Middle frontal gyrus (tissue), 1 donor: ENCODE data around the gene RBM38.
"Not testable (repeated sequence)": the region's sequence is repeated elsewhere in the genome, so short reads cannot be mapped to it uniquely, and the experiment has no call there.

Experiments
- DNase-seq: peaks from one replicate; pipeline ENCODE4 v3.0.0-alpha.2; 2015; ENCODE audit warnings: low spot score; ENCODE audit errors: extremely low spot score

RBM38 gene

DNA sequence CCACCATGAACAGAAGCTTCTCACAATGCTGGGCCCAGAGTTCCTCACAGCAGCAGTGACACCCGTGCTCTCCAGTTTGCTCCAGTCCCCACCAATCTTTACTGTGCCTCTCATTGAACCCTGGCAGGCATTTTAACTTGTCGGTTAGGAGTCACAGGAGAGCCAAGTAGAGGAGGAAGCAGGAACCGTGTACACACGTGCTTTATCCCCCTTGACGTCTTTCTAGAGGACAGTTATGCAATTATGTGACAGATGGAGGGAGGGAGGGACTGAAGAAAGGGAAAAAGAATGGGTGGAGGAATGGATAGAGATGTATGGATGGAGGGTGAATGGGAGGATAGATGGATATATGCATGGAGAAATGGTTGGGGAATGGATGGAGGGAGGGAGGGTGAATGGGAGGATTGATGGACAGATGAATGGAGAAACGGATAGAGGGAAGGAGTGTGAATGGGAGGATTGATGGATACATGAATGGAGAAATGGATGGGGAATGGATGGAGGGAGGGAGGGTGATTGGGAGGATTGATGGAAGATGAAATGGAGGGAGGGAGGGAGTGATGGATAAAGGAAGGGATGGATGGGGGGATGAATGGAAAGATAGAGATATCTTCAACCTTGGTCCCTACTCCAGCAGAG lies 26.0 kb downstream of the RBM38 start:
- DNase-seq: no peak

DNA sequence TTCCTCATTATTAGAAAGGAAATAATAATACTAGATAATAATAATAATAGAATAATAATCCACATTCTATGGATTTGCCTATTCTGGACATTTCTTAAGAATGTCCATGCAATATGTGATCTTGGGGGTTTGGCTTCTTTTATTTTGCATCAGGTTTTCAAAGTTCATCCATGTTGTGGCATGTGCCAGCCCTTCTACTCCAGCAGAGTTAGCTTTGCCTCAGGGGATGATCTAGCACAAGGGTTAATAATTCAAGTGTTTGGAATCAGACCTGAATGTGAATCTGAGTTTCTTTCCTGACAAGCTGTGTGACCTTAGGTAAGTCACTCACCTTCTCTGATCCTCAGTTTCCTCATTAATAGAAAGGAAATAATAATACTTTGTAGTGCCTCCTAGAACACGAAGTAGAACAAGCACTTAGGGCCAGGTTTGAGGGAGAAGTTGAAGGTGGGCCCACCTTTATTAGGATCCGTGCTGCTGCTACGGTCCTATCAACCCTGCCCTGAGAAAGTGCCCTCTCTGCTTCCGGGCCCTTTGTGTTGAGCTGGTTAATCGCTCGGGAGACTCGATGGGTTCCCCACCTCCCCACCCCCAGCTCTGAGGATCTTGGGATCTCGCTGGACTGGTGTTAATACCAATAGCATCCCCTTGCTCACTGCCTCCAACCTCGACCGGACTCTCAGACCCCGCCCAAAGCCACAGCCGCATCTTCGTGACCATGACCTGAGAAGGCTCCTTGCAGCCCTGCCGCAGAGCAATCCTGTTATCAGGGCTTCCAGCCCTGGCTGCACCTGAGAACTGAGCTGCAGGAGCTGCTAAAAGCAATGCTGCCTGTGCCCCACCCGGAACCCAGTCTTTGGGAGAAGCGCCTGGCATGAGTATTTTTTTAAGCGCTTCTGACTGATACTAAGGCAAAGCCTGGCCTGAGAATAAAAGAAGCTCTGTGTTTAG lies 26.9 kb downstream of the RBM38 start:
- DNase-seq: no peak

DNA sequence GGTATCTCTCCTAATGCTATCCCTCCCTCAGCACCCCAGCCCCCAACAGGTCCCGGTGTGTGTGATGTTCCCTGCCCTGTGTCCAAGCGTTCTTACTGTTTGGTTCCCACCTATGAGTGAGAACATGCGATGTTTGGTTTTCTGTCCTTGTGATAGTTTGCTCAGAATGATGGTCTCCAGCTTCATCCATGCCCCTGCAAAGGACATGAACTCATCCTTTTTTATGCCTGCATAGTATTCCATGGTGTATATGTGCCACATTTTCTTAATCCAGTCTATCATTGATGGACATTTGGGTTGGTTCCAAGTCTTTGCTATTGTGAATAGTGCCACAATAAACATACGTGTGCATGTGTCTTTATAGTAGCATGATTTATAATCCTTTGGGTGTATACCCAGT lies 28.3 kb downstream of the RBM38 start:
- not testable (repeated sequence) for DNase-seq

DNA sequence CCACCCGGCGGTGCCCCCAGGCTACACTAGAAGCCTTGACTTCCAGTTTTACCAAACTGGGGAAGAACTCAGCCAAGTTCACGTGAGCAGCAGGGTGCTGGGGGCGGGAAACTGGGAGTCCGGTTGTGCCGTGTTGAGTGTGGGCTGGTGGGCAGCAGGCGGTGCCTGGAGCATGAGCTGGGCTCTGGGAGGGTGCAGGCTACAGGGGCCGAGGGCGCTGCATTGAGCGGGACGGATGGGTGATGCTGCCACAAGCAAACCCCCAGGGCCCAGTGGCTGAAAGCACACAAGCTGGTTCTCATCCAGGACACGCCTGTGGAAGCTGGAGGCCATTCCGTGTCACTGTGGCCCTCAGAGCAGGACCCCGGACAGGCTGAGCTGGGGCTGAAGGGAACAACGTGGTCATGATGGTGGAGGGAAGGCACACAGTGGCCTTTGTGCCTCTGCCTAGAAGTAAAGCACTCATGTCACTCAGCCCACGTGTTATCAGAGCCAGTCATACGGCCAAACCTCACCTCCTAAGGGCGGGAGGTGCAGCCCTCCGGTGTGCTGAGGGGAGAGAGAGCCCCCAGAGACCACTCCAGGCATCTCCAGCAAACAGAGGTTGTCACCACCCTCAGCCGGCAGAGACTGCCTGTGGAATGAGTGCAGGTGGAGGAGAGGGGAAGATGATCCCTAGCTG lies 29.5 kb downstream of the RBM38 start:
- DNase-seq: no peak

DNA sequence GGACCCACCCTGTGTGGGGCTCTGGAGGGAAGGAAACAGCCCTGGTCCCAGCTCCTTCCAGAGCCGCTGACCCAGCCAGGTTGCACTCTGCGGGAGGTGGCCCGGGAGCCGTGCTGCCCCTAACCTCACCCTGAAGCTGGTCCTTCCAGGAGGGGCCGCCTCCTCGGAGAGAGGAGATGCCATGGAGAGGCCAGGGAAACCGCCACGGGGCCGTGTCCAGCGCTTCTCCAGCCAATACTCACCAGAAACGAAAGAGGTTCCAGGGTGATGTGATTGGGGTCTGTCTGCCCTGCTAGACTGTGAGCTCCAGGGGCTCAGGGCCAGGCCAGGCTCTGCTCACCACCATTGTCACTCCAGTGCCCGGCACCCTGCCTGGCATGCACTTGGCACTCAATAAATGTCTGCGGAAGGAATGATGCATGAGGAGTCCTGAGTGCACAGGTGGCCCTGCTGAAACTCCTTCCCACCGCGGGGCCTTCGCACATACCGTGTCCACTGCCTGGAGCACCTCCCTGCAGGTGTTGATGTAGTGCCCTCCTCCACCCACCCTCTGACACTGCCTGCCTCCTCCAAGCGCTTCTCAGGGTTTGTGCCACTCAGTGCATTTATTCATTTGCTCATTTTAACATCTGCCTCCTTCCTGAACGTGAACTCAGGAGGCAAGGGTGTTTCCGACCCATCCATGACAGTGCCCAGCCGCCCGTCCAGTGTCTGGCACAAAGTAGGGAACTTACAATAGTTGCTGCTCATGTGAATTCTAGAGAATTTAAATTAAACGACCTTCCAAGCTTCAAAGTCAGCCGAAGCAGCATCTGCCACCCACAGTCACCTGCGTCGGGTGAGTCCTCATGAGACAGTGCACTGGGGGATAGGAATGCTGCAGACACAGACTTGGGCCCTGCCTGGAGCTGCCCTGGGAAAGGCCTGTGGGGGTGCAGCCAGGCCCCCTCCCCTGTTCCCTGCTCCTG lies 30.3 kb downstream of the RBM38 start:
- DNase-seq: no peak

DNA sequence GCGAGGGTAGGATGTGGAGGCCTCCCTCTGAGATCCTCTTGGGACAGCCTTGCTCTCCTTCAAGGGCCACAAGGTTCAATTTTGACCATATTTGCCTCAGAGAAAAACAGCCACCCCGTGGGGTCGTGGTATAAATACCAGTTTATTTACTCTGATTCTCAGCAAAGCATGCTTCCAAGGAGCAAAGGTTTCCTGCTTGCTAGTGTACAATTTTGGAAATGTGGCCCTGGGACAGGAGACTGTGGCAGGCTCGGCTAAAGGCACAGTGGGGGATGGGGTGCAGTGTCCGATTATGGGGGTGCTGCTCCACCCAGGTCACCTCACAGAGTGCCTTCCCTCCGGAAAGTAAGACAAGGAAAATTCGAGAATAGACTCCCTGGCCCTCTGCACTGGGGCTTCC lies 31.1 kb downstream of the RBM38 start:
- DNase-seq: no peak

DNA sequence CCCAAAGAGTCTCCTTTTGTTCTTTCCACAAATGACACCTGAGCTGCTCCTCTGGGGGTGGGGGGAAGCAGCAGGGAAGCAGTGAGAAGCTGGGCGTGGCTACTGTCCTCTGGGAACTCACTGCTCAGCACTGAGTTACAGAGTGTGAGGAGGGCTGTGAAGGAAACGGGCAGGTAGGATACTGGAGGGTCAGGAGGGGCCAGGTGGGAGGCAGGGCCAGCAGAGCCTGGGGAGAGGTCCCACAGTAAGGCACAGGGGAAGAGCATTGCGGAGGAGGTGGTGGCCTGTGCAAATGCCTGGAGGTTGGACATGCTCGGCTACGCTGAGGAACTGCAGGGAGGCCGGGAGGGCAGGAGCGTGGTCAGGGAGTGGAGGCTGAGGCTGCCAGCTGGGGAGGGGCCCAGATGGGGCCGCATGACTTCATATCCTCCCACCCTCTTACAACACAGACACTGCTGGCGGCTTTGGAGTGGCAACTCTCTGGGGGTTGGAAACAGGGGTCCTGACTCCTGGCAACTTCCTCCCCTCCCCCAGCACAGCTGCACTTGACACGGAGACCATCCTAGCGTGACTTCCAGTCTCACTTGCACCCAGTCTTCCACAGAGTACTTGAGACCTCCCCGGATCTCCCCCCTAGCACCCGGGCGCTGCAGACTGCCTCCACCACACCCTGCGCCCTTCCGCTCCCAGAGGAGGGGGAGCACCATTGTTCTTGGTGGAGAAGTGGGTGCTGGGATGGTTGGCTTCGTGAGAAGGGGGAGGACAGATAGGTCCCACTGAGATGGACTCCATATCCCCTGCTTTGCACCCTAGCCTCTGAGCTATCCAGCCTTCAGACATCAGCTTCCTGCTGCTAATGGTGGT lies 34.2 kb downstream of the RBM38 start:
- no peak for DNase-seq

DNA sequence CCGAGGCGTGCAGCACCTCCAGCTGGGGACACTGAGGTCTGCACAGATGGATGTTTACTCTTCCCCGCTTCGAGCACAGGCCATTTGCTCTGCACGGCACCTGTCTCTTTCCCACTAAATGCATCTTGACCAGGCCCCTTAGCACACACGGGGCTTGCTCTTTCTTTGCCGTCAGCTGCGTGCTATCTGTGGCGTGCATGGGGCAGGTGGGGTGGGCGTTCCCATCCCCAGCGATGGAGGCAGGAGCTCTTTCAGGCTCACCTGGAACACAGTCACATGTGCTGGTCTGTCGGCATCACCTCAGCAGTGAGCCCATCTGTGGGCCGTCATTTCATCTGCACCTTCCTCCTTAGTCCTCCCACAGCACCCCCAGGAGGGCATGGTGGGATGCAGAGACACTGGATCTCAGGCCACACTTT lies 35.1 kb downstream of the RBM38 start:
- no peak for DNase-seq

DNA sequence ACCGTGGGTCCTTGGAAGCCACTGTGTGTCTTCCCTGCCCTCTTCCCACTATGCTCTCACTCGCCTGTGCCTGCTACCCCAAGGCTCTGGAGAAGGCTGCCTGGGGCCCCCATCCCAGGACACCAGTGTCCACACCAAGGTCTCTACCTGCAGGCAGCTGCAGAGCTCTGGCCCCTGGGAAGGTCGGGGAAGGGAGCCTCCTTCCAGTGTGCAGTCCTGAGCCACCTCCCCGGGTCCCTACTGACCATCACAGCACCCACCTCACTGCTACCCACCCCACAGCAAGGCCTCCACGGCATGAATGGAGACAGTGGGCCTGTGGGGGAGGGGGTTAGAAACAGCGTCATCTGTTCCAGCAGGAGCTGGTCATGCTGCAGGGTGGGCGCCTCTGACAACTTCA lies 35.6 kb downstream of the RBM38 start:
- no peak for DNase-seq

DNA sequence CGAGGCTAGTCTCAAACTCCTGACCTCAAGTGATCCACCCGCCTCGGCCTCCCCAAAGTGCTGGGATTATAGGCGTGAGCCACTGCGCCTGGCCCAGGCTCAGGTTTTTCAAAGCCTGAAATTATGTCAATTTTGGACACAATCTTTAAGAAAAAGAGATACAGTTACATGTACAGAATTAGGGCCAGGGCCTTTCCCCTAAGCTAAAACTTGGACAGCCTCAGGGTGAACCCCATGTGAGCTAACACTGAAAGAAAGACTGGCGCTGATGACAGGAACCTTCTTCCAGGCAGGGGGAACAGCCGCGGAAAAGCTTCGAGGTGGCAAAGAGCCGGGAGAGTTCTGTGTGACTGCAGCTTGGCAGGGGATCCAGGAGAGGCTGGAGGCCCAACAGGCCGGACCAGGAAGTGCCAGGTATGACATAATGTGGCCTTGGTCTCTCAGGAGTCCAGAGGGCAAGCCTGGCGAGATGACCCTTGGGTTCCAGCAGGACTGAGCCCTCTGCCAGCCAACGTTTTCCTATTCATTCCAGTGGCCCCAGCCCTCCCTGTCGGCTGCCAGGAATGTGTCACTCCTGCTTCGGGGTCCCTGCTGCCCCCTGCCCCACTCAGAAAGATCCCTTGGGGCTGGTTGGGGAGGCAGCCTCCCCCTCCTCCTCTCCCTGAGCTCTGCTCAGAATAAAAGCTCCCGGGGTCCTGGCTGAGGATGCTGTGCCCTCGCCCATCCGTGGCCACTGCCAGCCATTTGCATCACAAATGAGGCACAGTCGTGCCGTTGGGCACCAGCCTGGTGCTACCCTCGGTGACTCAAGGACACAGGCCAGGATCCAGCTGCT lies 37.3 kb downstream of the RBM38 start:
- peak; percentile 23 for DNase-seq

DNA sequence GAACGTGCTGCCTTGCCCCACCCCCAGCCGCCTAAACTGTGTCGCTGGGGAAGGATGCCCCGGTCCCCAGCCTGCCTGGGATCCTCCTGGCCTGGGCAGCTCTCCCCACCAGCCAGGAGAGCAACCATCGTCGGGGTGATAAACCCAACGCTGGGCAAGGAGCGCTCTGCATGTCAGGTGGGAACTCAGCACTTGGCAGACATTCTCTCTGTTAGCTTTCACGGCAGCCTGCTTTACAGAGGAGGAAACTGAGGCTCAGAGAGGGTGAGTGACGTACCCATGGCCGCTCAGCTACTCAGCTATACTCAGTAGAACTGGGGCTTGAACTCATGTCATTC lies 37.9 kb downstream of the RBM38 start:
- no peak for DNase-seq

DNA sequence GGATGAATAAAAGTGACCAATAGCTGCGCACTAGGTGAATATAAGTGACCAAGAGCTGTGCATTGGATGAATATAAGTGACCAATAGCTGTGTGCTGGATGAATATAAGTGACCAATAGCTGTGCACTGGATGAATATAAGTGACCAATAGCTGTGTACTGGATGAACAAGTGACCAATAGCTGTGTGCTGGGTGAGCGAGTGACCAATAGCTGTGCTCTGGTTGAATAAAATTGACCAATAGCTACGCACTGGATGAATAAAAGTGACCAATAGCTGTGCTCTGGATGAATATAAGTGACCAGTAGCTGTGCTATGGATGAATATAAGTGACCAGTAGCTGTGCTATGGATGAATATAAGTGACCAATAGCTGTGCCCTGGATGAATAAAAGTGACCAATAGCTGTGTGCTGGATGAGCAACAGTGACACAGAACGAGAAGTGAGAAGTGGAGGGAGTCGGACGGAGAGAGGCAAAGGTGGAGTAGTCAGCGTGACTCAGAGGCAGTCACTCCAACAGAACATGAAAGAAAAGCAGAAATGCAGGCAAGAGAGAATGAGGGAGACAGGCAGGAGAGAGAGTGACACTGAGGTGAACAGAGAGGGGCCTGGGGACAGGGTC lies 38.5 kb downstream of the RBM38 start:
- no peak for DNase-seq

DNA sequence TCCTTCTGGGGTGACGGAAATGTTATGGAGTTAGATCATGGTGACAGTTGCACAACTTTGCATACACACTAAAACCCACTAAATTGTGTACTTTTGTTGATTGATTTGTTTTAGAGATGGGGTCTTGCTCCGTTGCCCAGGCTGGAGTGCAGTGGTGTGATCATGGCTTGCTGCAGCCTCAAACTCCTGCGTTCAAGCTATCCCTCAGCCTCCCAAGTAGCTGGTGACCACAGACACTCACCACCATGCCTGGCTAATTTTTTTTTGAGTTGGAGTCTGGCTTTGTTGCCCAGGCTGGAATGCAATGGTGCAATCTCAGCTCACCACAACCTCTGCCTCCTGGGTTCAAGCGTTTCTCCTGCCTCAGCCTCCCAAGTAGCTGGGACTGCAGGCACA lies 39.0 kb downstream of the RBM38 start:
- not testable (repeated sequence) for DNase-seq

DNA sequence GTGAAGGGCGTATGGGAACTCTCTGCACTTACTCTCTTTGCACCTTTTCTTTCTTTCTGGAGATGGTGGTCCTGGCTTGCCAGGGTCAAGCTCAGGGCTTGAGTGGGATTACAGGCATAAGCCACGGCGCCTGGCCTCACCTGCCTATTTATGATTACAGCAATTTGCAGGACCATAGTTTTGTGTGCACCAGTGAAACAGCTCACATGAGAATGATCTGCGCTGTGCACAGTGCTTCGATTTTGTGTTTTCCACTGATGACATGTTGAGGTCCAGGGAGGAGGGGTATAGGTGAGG lies 40.3 kb downstream of the RBM38 start:
- DNase-seq: no peak

DNA sequence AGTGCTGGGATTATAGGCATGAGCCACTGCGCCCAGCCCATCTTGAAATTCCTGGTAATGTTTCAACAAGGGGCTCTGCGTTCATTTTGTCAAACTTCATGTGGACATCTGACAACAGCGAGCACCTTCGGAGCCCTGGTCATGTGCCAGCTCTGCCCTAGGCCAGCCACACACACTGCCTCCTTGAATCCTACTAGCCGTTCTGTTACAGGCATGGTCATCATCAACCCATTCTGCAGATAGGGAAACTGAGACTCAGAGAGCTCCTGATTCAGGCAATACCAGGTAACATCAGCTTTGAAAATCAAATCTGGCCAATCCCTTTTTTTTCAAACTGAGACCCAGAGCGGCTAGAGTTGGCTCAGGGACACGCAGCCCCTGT lies 41.3 kb downstream of the RBM38 start:
- DNase-seq: no peak

DNA sequence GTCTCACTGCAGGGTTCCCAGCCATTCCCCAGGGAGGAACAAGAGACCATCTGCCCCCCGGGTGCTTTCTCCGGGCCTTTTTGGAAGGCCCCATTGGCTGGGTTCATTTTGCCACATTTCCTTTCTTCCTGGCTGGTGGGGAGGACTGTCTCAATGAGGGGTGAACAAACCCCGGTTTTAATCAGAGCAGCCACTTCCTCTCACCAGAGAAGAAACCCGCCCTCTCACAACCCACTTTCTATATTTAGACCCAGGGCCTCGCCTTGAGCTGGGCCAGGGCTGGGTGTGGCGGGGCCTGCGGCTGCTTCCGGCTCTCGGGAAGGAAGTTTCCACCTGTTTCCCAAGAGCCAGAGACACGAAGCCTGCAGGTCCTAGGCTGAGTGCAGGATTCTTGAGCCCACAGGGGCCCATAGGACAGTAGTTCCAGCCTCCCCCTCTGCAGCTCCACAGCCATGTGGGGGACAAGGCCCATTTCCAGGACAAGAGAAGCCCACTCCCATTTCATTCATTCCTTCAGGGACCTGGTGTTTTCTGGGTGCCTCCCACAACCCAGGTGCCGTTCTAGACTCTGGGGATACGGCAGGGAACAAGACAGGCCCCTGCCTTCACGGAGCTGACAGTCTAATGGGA lies 41.8 kb downstream of the RBM38 start:
- no peak for DNase-seq

DNA sequence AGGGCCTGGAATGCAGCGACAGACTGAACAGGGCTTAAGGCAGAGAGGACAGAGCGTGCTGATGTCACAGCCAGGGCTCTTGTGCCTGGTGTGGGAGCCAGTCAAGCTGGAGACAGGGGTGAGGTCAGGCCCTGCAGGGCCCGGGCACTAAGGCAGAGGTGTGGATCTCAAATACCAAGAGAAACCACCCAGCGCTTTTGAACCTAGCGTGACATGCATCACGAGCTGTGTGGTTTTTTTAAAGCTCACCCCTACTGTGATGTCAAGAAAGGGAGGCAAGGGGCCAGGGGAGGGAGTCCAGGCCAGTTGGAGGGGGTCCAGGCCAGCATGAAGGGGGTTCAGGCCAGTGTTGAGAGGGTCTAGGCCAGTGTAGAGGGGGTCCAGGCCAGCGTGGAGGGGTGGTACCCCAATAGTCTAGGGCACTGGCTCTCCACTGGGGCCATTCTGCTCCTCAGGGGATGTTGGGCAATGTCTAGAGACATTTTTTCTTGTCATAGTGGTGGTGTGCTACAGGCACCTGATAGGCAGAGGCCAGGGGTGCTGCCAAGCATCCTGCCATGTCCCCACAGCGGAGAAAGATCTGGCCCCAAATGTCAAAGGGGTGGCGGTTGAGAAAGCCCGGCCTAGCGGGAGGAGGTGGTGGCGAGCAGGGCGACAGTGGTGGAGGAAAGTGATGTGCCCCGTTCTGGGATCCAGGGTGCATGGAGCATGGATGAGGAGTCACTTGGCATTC lies 42.6 kb downstream of the RBM38 start:
- DNase-seq: no peak

DNA sequence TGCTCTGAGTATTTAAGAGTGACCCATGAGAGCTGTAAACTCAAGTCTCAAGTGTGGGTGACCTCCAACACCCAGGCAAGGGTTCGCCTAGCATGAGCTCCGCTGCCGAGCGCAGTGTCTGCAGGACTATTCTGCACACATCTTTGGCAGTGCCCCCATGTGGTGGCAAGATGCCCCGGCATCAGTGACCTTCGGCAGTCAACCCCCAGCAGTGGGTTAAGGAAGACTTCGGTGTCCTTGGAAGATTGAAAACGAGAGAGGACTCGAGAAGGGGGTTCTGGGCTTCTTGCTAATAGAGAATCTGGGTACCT lies 43.1 kb downstream of the RBM38 start:
- DNase-seq: no peak
